ENCODE measurements around the gene LYPLAL1. TPM values are rescaled to one million over a fixed set of nuclear protein-coding genes. Genes with fewer than 3 reads are reported as not detected.

Gene LYPLAL1
- total RNA-seq, 1 experiment from 2014 or later: 57.6 TPM

GRCh38 chr1:219228058-219228419 is 54.4 kb downstream of the LYPLAL1 start:
- H3K4me1 Mint-ChIP-seq (ENCODE audit: low read depth, unreplicated experiment): peaks cover 8% of the 10 kb centered on the region
- no TSS peak for BruUV-seq (replicated peaks)
- H3K9me3 Mint-ChIP-seq (ENCODE audit: low read depth, unreplicated experiment): no peaks in the 10 kb centered on the region
- no peak overlapping the region for H3K4me3 Mint-ChIP-seq (ENCODE audit: low read depth, unreplicated experiment)
- TF ChIP-seq CTCF (IDR thresholded peaks at IDR 0.05; ENCODE audit: unreplicated experiment): no peak
- no peak for DNase-seq
- no peak overlapping the region for H3K27ac Mint-ChIP-seq (ENCODE audit: unreplicated experiment)
- no peaks in the 10 kb centered on the region for H3K36me3 Mint-ChIP-seq (ENCODE audit: insufficient read depth, unreplicated experiment)
- intact Hi-C loops (cut with micrococcal nuclease; ENCODE audit: unreplicated experiment): no loop called here
- CTCF ChIA-PET: no interaction called here
- no peaks in the 10 kb centered on the region for H3K27me3 Mint-ChIP-seq (ENCODE audit: unreplicated experiment)

- no peaks in the 10 kb centered on the region for H3K9me3 Mint-ChIP-seq (ENCODE audit: low read depth, unreplicated experiment)
- H3K4me3 Mint-ChIP-seq (ENCODE audit: low read depth, unreplicated experiment): no peak overlapping the region
- no peak overlapping the region for H3K27ac Mint-ChIP-seq (ENCODE audit: unreplicated experiment)
- no peaks in the 10 kb centered on the region for H3K36me3 Mint-ChIP-seq (ENCODE audit: insufficient read depth, unreplicated experiment)
- no peak for DNase-seq
- H3K4me1 Mint-ChIP-seq (ENCODE audit: low read depth, unreplicated experiment): peaks cover 21% of the 10 kb centered on the region
- no TSS peak for BruUV-seq (replicated peaks)
- no peak for TF ChIP-seq CTCF (IDR thresholded peaks at IDR 0.05; ENCODE audit: unreplicated experiment)
- H3K27me3 Mint-ChIP-seq (ENCODE audit: unreplicated experiment): no peaks in the 10 kb centered on the region
- CTCF ChIA-PET: interaction anchor here (0.6 kb wide), 1 partner anchor 514 kb away, joined by 4 read pairs; no protein-coding TSS in a partner anchor
- intact Hi-C loops (cut with micrococcal nuclease; ENCODE audit: unreplicated experiment): no loop called here
These were observed 59.2 kb downstream of the LYPLAL1 start for GRCh38 chr1:219232890-219233289.

- Mint-ChIP-seq H3K4me3 (ENCODE audit: low read depth, unreplicated experiment) (no peak overlapping the region), H3K9me3 (ENCODE audit: low read depth, unreplicated experiment) (no peaks in the 10 kb centered on the region), H3K4me1 (ENCODE audit: low read depth, unreplicated experiment) (peaks cover 14% of the 10 kb centered on the region), H3K36me3 (ENCODE audit: insufficient read depth, unreplicated experiment) (no peaks in the 10 kb centered on the region), H3K27ac (ENCODE audit: unreplicated experiment) (no peak overlapping the region), H3K27me3 (ENCODE audit: unreplicated experiment) (no peaks in the 10 kb centered on the region)
- no TSS peak for BruUV-seq (replicated peaks)
- intact Hi-C loops (cut with micrococcal nuclease; ENCODE audit: unreplicated experiment): no loop called here
- no peak for DNase-seq
- CTCF ChIA-PET: no interaction called here
- TF ChIP-seq CTCF (IDR thresholded peaks at IDR 0.05; ENCODE audit: unreplicated experiment): no peak
These were observed 62.3 kb downstream of the LYPLAL1 start for GRCh38 chr1:219235903-219236481.

- no peak for TF ChIP-seq CTCF (IDR thresholded peaks at IDR 0.05; ENCODE audit: unreplicated experiment)
- peak; percentile 9 for DNase-seq
- Mint-ChIP-seq H3K4me1 (ENCODE audit: low read depth, unreplicated experiment) (peaks cover 14% of the 10 kb centered on the region), H3K9me3 (ENCODE audit: low read depth, unreplicated experiment) (no peaks in the 10 kb centered on the region), H3K27me3 (ENCODE audit: unreplicated experiment) (no peaks in the 10 kb centered on the region), H3K27ac (ENCODE audit: unreplicated experiment) (peak overlapping the region; percentile 92), H3K4me3 (ENCODE audit: low read depth, unreplicated experiment) (peak overlapping the region; percentile 32), H3K36me3 (ENCODE audit: insufficient read depth, unreplicated experiment) (no peaks in the 10 kb centered on the region)
- CTCF ChIA-PET: interaction anchor here (0.6 kb wide), 1 partner anchor 510 kb away, joined by 3 read pairs; no protein-coding TSS in a partner anchor
- intact Hi-C loops (cut with micrococcal nuclease; ENCODE audit: unreplicated experiment): no loop called here
- no TSS peak for BruUV-seq (replicated peaks)
These were observed 63.4 kb downstream of the LYPLAL1 start for GRCh38 chr1:219236933-219237610.

Measured in Calu3 (cell line).